ENCODE results near the gene PCDHGA9.
A peak's percentile ranks its signal among the peaks of the same experiment; 100 is the strongest.

Gene PCDHGA9

DNA sequence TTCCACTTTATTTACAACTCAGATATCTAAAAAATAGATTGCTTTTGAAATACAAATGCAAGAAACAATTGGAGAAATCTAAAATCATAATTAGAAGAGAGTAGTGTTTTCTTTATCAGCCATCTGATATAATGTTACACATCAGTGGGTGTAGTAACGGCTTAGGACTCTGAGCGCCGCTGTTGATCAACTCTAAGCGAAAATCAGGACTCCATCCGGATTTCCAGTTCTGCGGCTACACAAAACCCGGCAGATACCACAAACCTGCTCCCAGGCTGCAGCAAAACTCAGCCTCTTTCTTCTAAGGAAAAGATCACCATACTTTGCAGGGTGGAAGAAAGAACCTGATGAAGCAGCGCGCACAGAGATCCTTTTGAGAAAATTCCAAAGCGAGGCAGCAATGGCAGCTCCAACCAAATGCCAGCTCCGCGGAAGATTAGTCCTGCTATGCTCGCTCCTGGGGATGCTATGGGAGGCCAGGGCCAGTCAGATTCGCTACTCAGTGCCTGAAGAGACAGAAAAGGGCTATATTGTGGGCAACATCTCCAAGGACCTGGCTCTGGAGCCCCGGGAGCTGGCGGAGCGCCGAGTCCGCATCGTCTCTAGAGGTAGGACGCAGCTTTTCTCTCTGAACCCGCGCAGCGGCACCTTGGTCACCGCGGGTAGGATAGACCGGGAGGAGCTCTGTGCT is at the start of gene PCDHGA9:
PCDHGA9 (plus strand) TSS at position 226 of the 691 bp plus-strand sequence; CDS start at position 401, 175 bp downstream.
- TF ChIP-seq GATA1 (IDR thresholded peaks at IDR 0.05; ENCODE audit: low read depth, low read length) (no peak), POLR2A (IDR thresholded peaks at IDR 0.05; ENCODE audit: low read length) (no peak)

DNA sequence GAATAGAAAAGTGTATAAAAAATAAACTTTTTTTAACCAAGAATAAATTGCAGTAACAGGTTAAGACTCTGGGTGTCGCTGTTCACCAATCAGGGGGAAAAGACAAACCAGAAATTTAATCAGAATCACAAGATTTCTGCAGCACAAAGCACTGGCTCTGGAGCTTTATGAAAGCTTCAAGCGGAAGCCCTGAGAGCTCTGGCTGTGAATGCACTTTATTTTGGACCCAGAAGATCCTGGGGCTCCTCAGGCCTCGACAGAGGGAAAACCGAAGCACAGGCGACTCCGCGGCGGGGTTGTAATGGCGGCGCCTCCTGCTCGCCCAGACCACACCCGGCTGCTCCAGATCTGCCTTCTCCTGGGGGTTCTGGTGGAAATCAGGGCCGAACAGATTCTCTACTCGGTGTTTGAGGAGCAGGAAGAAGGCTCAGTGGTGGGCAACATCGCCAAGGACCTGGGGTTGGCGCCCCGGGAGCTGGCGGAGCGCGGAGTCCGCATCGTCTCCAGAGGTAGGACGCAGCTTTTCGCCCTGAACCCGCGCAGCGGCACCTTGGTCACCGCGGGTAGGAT is 47.6 kb upstream of the PCDHGA9 start, which contains the start of gene PCDHGA4:
PCDHGA4 (plus strand) TSS at position 122 of the 570 bp plus-strand sequence; CDS start at position 209, 87 bp downstream.
- peak in 1 of 2 experiments; percentile 4 for DNase-seq
- TF ChIP-seq GATA1 (IDR thresholded peaks at IDR 0.05; ENCODE audit: low read depth, low read length) (no peak), POLR2A (IDR thresholded peaks at IDR 0.05; ENCODE audit: low read length) (no peak)

More for the DNA sequence above, at the start of gene PCDHGA9:
- peak in 1 of 2 experiments; percentile 10 for DNase-seq

DNA sequence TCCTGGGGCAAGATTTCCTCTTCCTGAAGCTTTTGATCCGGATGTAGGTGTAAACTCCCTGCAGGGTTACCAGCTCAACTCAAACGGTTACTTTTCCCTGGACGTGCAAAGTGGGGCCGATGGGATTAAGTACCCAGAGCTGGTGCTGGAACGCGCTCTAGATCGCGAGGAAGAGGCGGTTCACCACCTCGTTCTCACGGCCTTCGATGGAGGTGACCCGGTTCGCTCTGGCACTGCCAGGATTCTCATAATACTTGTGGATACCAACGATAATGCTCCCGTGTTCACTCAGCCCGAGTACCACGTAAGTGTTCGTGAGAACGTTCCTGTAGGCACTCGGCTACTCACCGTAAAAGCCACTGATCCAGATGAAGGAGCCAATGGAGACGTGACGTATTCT is 46.9 kb upstream of the PCDHGA9 start:
- no peak for TF ChIP-seq GATA1 (IDR thresholded peaks at IDR 0.05; ENCODE audit: low read depth, low read length)
- no peak for TF ChIP-seq POLR2A (IDR thresholded peaks at IDR 0.05; ENCODE audit: low read length)
- DNase-seq, result no peak

DNA sequence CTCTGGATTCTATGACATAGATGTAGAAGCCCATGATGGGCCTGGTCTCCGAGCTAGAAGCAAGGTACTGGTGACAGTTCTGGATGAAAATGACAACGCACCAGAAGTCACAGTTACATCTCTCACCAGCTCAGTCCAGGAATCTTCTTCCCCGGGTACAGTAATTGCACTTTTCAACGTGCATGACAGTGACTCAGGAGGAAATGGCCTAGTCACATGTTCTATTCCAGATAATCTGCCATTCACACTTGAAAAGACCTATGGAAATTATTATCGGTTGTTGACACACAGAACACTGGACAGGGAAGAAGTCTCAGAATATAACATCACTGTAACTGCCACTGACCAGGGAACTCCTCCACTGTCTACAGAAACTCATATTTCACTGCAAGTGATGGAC is 46.4 kb upstream of the PCDHGA9 start:
- DNase-seq, result no peak
- TF ChIP-seq GATA1 (IDR thresholded peaks at IDR 0.05; ENCODE audit: low read depth, low read length), result no peak

DNA sequence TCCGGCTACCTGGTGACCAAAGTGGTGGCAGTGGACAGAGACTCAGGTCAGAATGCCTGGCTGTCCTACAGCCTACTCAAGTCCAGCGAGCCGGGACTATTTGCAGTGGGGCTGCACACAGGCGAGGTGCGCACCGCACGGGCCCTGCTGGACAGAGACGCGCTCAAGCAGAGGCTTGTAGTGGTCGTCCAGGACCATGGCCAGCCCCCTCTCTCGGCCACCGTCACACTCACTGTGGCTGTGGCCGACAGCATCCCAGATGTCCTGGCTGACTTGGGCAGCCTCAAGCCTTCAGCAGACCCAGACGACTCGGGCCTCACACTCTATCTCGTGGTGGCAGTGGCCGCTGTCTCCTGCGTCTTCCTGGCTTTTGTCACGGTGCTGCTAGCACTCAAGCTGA is 45.6 kb upstream of the PCDHGA9 start:
- TF ChIP-seq POLR2A (IDR thresholded peaks at IDR 0.05; ENCODE audit: low read length), result no peak
- TF ChIP-seq GATA1 (IDR thresholded peaks at IDR 0.05; ENCODE audit: low read depth, low read length), result no peak
- DNase-seq, result no peak

DNA sequence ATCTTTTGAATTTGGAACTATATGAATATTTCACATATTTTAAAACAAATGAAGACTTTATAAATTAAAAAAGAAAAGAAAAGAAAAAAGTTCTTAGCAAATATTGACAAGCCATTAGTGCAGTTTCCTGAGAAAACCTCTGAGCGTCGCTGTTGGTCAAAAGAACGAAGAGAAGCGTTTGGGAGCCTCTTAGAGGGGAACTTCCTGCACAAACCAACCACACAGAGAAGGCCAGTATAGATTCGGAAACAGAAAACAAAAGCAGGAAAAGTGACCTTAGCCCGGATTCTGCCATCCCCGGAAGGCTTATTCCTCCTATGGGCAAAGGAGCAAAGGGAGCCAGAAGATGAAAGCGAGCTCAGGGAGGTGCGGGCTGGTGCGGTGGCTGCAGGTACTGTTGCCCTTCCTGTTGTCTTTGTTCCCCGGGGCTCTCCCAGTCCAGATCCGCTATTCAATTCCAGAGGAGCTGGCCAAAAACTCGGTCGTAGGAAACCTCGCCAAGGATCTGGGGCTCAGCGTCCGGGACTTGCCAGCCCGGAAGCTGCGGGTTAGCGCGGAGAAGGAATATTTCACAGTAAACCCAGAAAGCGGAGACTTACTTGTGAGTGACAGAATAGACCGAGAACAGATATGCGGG is 42.7 kb upstream of the PCDHGA9 start, which contains the start of gene PCDHGB2:
PCDHGB2 (plus strand) TSS at position 205 of the 637 bp plus-strand sequence; CDS start at position 347, 142 bp downstream.
- TF ChIP-seq POLR2A (IDR thresholded peaks at IDR 0.05; ENCODE audit: low read length), result no peak
- no peak for TF ChIP-seq GATA1 (IDR thresholded peaks at IDR 0.05; ENCODE audit: low read depth, low read length)
- DNase-seq, result peak; percentile 6 to 18

DNA sequence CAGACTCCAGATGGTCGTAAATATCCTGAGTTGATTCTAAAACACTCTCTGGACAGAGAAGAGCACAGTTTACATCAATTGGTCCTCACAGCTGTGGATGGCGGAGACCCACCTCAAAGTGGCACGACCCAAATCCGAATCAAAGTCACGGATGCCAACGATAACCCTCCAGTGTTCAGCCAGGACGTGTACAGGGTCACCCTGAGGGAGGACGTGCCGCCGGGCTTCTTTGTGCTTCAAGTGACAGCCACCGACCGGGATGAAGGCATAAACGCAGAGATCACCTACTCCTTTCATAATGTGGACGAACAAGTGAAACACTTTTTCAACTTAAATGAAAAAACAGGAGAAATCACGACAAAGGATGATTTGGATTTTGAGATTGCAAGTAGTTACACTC is 41.9 kb upstream of the PCDHGA9 start:
- TF ChIP-seq GATA1 (IDR thresholded peaks at IDR 0.05; ENCODE audit: low read depth, low read length), result no peak
- TF ChIP-seq POLR2A (IDR thresholded peaks at IDR 0.05; ENCODE audit: low read length), result no peak

DNA sequence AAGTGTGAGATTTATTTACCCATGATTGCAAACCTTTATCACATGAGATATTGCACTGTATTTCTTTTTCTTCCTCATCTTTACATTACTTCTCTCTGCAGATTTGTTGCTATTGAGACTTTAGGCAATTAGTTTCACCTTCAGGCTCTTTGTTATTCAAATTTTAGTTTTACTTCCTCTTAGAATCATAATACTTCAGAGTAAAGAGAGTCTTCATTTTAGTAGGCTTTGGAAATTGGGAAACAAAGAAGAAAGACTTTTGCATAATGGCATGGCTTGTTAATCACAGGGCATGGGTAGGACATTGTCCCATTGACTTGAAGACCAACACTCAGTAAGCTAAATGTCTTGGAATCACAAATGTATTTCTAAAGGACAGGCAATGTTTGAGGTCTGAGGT is 39.9 kb upstream of the PCDHGA9 start:
- TF ChIP-seq POLR2A (IDR thresholded peaks at IDR 0.05; ENCODE audit: low read length) (no peak), GATA1 (IDR thresholded peaks at IDR 0.05; ENCODE audit: low read depth, low read length) (no peak)
- no peak for DNase-seq

More for the DNA sequence above, 41.9 kb upstream of the PCDHGA9 start:
- no peak for DNase-seq

DNA sequence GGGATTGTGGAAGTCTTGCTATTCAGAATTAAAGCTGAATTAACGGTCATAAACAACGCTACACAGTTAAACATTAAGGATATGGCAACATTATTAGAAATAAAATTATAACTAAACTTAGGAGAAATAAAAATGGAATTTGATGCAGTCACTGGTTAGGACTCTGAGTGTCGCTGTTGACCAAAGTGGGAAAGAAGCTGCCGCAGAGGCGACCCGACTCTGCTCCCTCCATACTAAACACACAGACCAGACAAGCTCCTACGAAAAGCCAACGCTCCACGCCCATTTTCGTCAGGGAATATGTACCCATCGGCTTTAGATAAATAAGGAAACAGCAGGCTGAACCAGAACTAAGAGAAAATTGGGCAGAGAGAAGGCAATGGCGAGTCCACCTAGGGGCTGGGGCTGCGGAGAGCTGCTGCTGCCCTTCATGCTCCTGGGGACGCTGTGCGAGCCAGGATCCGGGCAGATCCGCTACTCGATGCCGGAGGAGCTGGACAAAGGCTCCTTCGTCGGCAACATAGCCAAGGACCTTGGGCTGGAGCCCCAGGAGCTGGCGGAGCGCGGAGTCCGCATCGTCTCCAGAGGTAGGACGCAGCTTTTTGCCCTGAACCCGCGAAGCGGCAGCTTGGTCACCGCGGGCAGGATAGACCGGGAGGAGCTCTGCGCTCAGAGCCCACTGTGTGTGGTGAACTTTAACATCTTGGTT is 38.5 kb upstream of the PCDHGA9 start, which contains the start of gene PCDHGA5:
PCDHGA5 (plus strand) TSS at position 211 of the 709 bp plus-strand sequence; CDS start at position 380, 169 bp downstream.
- no peak for DNase-seq
- no peak for TF ChIP-seq GATA1 (IDR thresholded peaks at IDR 0.05; ENCODE audit: low read depth, low read length)
- TF ChIP-seq POLR2A (IDR thresholded peaks at IDR 0.05; ENCODE audit: low read length), result no peak

DNA sequence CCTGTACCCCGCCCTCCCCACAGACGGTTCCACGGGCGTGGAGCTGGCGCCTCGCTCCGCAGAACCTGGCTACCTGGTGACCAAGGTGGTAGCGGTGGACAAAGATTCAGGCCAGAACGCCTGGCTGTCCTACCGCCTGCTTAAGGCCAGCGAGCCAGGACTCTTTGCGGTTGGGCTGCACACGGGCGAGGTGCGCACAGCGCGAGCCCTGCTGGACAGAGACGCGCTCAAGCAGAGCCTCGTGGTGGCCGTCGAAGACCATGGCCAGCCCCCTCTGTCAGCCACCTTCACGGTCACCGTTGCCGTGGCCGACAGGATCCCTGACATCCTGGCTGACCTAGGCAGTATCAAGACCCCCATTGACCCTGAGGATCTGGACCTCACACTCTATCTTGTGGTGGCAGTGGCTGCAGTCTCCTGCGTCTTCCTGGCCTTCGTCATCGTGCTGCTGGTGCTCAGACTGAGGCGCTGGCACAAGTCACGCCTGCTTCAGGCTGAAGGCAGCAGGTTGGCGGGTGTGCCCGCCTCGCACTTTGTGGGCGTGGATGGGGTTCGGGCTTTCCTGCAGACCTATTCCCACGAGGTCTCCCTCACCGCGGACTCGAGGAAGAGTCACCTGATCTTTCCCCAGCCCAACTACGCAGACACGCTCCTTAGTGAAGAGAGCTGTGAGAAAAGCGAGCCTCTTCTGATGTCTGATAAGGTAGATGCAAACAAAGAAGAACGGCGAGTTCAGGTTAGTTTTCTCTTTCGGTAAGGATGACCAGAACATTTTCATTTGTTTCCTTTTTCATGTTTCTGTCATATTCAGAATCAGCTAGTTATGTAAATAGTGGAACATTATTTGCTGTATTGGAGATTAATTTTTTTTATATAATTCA is 36.3 kb upstream of the PCDHGA9 start:
- TF ChIP-seq GATA1 (IDR thresholded peaks at IDR 0.05; ENCODE audit: low read depth, low read length) (no peak), POLR2A (IDR thresholded peaks at IDR 0.05; ENCODE audit: low read length) (no peak)
- no peak for DNase-seq

DNA sequence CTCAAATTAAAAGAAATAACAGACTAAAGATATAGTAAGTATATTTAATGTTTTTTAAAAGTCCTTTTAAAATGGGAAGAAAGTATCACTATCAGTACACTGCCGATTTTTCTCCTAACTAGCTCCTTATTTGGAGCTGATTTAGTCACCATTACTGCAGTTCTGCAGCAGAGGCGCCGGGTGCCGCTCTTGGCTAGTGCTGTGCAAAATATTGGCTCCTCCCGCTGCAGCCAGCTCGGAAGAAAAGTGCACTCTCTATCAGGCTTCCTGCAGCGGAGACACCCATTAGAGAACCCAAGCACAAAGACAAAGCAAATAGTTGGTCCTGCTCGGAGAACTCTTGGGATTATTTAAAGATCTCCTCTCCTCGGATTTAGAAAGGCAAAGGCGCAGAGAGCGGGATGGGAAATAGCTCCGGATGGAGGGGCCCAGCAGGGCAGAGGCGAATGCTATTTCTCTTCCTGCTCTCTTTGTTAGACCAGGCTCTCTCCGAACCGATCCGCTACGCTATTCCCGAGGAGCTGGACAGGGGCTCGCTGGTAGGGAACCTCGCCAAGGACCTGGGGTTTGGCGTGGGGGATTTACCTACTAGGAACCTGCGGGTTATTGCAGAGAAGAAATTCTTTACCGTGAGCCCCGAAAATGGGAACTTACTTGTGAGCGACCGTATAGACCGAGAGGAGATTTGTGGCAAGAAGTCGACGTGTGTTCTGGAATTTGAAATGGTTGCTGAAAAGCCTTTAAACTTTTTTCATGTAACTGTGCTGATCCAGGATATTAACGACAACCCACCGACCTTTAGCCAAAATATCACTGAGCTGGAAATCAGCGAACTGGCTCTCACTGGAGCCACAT is 32.4 kb upstream of the PCDHGA9 start, which contains the start of gene PCDHGB3:
PCDHGB3 (plus strand) TSS at position 249 of the 855 bp plus-strand sequence; CDS start at position 402, 153 bp downstream.
- TF ChIP-seq POLR2A (IDR thresholded peaks at IDR 0.05; ENCODE audit: low read length) (no peak), GATA1 (IDR thresholded peaks at IDR 0.05; ENCODE audit: low read depth, low read length) (no peak)
- DNase-seq, result peak; percentile 4 to 8

Measured in erythroblast (primary cell).